Kidney epithelial cell (primary cell): Measurements from ENCODE around the gene HSD17B7. TPM values are rescaled to one million over a fixed set of nuclear protein-coding genes. Genes with fewer than 3 reads are reported as not detected.
"Not testable (repeated sequence)": the region's sequence is repeated elsewhere in the genome, so short reads cannot be mapped to it uniquely, and the experiment has no call there.

Experiments
- DNase-seq: peaks from one replicate; pipeline ENCODE4 v3.0.0-alpha.2; 2010; ENCODE audit warnings: low read depth
- H3K27me3 ChIP-seq: 2 replicates; pipeline ENCODE4 v1.6.0; 2011; ENCODE audit warnings: low read length; ENCODE audit not compliant: control insufficient read depth, insufficient read depth
- H3K36me3 ChIP-seq: 2 replicates; pipeline ENCODE4 v1.5.1; 2011; ENCODE audit warnings: low read length; ENCODE audit not compliant: control insufficient read depth, insufficient read depth
- H3K4me3 ChIP-seq: 2 replicates; pipeline ENCODE4 v1.5.1; 2011; ENCODE audit warnings: low read depth, mild to moderate bottlenecking, control low read depth, low read length
- CTCF ChIP-seq: IDR thresholded peaks from 2 replicates; pipeline ENCODE4 v1.5.1; 2011; ENCODE audit warnings: mild to moderate bottlenecking, moderate library complexity, low read length, control low read depth, inconsistent platforms; ENCODE audit not compliant: insufficient read depth, poor library complexity, severe bottlenecking
- total RNA-seq: library from RNA; depleted of rRNA; stranded (reverse); fragments of >200 nt; gene quantifications from 2 replicates; pipeline ENCODE4 v1.2.3, GENCODE V29; 2015

The HSD17B7 gene
- total RNA-seq, 1 donor from 2014 or later: 32.3 TPM

- Histone ChIP-seq H3K36me3 (no peaks in the 10 kb centered on the region), H3K4me3 (no peak overlapping the region), H3K27me3 (no peaks in the 10 kb centered on the region)
- TF ChIP-seq CTCF: no peak
- DNase-seq: no peak
Observed at GRCh38 chr1:162779043-162779442, 11.5 kb upstream of the HSD17B7 start.

- Histone ChIP-seq H3K4me3 (no peak overlapping the region), H3K27me3 (no peaks in the 10 kb centered on the region), H3K36me3 (no peaks in the 10 kb centered on the region)
- TF ChIP-seq CTCF: no peak
- no peak for DNase-seq
Observed at GRCh38 chr1:162782671-162783070, 7.8 kb upstream of the HSD17B7 start.

DNA sequence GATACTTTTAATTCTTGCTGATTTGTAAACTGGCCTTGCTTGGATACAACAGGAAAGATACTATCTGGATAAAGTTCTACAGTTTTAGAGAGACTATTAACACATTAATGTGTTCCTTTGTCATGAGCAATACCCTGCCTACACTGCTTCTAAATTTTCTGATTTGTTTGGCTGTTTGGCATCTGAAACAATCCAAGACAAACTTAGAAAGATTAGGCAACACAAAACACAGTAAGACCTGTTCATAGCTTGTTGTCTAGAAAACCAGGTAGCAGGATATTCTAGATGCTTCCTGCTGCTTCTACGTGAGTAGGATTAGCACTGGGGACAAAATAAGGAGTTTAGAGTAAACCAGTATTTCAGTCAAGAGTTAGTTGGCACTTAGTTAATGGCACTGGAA lies 5.6 kb upstream of the HSD17B7 start:
- H3K4me3 ChIP-seq, H3K27me3 ChIP-seq, H3K36me3 ChIP-seq, DNase-seq: not testable (repeated sequence)

GRCh38 chr1:162788783-162789182 lies 1.7 kb upstream of the HSD17B7 start:
- H3K36me3 ChIP-seq, H3K4me3 ChIP-seq, H3K27me3 ChIP-seq: not testable (repeated sequence)
- peak; percentile 4 for DNase-seq

DNA sequence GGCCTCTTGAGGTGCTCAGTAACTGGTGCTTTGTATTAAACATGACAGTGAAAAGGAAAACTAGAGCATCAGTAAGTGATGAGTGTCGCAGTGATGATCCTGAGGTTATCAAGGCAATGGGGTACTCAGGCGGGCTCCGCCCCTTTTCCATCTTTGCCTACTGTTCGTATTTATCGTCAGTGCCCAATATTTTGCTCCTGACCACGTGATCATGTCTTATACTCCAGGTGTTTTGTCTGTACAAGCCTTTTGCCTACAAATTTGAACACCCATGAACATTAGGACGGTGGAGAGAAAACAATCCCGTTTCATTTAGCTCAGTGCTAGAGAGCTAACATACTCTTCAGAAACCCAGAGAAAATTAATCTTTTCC lies 469 bp downstream of the HSD17B7 start:
- not testable (repeated sequence) for DNase-seq, H3K36me3 ChIP-seq
- H3K4me3 ChIP-seq: peak overlapping the region; percentile 53

DNA sequence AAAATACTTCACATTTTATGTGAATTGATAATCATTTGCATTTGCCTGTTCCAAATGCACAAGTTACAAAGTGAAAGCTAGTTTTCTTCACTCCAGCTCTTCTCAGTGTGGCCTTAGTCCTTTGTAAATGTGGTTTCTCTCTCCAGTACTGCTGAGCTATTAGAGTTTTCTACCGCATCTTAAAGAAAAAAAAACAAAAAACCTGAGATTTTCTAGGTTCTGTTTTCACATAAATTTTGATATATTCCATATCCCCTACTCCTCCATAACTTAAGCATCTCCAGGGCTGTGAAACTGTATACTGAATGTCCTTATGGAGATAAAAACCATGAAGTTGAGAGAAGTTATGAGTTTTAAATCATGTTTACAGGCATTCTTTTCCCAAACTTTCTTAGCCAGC lies 3.8 kb downstream of the HSD17B7 start:
- H3K4me3 ChIP-seq, DNase-seq: not testable (repeated sequence)

More for the DNA sequence above, 469 bp downstream of the HSD17B7 start:
- H3K27me3 ChIP-seq: not testable (repeated sequence)

DNA sequence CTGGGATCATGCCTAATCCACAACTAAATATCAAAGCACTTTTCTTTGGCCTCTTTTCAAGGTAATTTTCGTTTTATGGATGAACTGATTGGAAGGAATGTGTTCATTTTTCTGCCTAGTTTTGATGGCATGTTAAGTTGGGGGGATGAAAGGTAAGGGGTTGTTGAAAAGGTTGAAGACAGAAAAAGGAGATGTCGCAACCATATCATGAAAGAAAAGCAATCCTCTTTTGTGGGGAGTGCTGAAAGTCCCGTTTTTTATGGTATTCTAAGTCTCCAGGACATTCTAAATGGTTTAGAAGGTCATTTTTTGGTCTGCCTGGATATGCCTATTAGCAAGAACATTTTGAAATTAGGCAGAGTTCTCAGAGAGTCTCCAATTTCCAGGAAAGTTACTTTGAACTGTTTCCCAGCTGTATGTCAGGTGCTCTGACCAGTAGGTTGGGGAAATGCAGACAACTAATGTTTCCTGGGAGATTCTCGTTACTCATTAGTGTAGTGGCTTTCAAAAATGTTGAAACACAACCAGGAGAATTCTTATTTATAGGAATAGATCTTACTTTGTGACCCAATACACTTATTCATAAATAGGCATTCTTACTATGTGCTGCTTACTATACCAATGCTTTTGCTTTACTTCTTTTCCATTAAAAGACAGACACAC lies 6.2 kb downstream of the HSD17B7 start:
- H3K4me3 ChIP-seq, H3K36me3 ChIP-seq, H3K27me3 ChIP-seq, DNase-seq: not testable (repeated sequence)

More for the DNA sequence above, 3.8 kb downstream of the HSD17B7 start:
- H3K36me3 ChIP-seq, H3K27me3 ChIP-seq: not testable (repeated sequence)

- H3K27me3 ChIP-seq, H3K4me3 ChIP-seq, H3K36me3 ChIP-seq: not testable (repeated sequence)
- DNase-seq: peak; percentile 32
- TF ChIP-seq CTCF: peak; percentile 49
Observed at GRCh38 chr1:162799995-162800830, 9.7 kb downstream of the HSD17B7 start.

GRCh38 chr1:162807503-162807902 lies 17.0 kb downstream of the HSD17B7 start:
- not testable (repeated sequence) for H3K27me3 ChIP-seq, H3K4me3 ChIP-seq, H3K36me3 ChIP-seq, DNase-seq

GRCh38 chr1:162812357-162812756 lies 21.9 kb downstream of the HSD17B7 start:
- not testable (repeated sequence) for DNase-seq, H3K27me3 ChIP-seq, H3K4me3 ChIP-seq, H3K36me3 ChIP-seq

- H3K27me3 ChIP-seq, DNase-seq, H3K36me3 ChIP-seq, H3K4me3 ChIP-seq: not testable (repeated sequence)
Observed at GRCh38 chr1:162818136-162818535, 27.6 kb downstream of the HSD17B7 start.

DNA sequence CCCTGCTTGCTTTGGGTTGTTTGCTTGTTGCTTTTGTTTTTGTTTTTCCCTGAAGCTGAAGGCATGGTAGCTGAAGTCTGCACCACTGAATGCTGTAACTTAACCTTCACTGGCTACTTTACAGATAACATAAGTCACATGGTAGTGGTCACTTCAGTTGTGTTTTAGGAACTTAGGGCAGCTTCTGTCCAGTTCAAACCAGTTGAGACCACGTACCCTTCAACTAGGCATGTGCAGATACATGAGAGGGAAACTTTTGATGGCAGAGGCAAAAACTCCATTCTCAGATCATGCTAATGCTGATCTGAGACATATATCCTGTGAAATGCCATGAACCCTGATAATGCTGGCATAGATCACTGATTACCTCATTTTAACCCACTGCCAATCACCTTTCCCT lies 28.2 kb downstream of the HSD17B7 start:
- not testable (repeated sequence) for H3K4me3 ChIP-seq, H3K36me3 ChIP-seq, DNase-seq, H3K27me3 ChIP-seq
